GM21423 (cell line): ENCODE measurements around the gene HECW1.
"Not testable (repeated sequence)": the region's sequence is repeated elsewhere in the genome, so short reads cannot be mapped to it uniquely, and the experiment has no call there.

Experiments
- ATAC-seq: cut with Tn5 transposase; IDR thresholded peaks from one replicate; pipeline ENCODE4 v1.9.1; 2021; ENCODE audit warnings: mild to moderate bottlenecking, moderate library complexity; ENCODE audit not compliant: unreplicated experiment

Gene HECW1

DNA sequence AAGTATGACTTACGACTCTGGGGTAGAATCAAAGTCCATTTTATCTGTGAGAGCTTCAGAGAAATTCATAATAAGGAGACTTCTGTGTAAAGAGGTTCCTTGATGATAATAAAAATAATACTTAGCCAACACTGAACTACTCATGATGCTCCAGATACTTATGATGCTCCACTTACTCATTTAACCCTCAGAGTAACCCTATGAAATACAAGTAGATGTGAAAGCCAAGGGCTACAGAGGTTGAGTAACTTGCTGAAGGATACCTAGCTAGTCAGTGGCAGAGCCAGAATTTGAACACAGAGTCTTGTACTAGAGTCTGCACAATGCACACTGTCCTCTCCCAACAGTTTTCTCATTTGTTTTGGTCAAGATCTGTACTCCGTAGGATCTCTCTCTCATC lies 89.5 kb downstream of the HECW1 start:
- ATAC-seq, result no peak

DNA sequence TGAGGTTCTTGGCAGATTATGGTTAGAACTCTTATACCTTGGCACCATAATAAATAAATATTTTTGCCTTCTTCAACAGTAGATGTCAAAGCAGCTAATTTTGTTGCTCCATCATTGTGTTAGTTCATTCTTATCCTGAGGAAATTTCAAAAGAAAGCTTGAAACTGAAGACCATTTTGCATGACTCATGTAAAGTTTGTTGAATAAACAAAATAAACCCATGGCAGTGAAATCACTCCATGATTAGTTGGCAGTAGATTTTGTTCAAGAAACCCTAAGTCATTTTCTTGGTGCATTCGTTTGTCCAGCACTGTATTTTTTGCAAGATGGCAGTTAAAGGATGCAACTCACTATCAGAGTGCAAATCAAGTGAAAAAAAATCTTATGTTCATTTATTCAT lies 91.6 kb downstream of the HECW1 start:
- ATAC-seq, result no peak

DNA sequence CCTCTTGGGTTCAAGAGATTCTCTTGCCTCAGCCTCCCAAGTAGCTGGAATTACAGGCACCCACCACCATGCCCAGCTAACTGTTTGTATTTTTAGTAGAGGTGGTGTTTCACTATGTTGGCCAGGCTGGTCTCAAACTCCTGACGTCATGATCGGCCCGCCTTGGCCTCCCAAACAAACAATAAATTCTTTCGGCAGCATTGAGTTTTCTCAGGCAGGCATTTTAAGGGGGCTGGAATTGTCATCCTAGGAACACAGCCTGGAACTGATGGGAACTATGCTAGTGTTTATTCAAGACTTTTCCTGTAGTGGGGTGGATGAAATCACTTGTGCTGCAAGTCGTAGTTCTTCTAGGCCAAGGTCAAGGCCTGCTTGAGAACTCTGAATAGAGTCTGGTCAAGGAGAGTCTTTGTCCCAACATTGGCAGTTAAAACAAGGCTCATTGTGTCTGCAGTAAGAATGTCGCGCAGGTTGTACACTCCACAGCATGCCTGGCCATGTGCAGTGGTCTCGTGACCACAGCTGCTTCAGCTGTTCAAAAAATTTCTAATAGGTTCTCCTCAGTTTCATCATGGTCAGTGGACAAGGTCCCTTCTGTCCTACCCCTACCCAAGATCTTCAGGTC lies 92.8 kb downstream of the HECW1 start:
- ATAC-seq, result no peak

DNA sequence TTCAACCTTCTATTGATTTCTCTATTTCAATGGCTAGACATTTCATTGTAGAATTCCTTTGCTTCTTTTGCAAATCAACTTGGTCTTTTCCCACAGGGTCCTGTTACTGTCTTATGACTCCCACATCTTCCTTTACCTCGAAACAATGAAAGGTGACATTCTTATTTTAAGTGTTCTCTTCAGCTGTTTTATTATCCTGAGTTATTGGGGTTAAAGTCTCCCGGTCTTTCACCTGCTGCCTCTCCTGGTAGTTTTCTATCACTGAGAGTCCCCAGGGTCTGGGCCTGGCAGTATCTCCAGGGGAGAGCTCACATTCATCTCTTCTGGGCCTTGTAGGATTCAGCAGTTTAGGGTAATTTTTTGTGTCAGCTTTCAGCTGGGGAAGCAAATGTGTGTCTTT lies 95.8 kb downstream of the HECW1 start:
- no peak for ATAC-seq

DNA sequence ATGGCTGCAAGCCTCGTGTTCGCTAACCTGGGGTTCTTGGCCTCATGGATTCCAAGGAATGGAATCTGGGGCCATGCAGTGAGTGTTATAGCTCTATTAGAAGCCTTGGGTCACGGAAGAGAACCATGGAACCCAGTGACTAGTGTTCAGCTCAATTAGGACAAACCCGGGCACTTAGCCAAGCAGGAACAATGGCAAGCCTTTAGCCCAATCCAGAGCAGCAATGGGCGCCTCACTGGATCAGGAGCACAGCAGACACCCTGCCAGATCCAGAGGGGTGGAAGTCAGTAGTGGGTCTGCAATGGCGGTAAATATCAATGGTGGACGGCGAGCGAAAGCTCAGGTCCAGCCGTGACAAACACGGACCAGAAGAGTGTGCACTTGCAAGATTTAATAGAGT lies 98.1 kb downstream of the HECW1 start:
- not testable (repeated sequence) for ATAC-seq

DNA sequence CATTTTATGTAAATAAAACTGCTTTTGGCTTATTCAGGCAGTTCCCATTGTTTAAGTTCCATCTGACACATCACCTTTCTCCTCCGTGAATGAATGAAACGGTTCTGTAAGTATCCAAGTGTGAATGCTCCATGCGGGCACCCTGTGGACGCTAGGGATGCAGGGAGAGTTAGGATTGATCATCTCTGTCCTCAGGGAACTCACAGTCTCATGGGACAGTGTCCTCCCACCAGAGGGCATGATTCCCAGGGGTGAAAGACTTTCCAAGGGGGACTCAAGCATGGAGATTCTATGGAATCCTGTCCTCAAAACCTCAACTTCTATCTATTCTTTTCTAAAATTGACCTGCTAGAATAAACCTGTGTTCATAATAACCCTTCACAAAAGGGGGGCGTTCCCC lies 98.8 kb downstream of the HECW1 start:
- no peak for ATAC-seq

DNA sequence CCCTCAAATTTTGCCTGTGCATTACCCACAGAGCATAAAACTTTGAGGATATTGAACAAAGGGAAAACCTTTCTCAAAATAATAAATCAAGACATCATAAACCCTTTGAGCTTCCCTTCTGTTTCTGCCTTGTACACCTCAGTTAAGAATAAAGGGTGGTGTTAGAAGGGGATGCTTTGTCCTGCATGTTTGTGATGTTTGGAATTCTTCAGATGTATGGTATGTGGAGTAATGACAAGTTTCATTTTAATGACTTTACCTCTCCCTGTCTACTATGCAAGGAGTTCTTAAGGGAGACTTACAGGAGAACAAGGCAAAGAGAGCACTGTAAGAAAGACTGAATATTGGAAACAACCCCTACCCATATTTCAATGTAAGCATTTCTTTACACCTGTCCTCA lies 99.2 kb downstream of the HECW1 start:
- ATAC-seq, result no peak

DNA sequence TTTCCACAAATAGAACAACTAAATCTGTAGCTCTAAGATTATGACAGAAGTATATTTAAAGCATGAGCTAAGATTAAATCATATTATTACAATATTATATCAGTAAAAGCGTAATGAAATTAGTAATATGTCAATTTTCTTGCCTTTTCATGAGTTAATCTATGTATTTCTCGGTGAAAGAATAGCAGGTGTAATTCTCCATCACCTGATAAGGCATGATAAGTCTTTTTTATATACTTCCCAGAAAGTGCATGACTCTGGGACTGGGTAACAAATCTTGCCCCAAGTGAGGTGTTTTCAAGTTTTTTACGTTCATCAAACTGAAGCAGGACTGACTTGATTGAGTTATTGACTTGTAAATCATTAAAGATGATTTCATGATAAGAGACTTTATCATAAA lies 100.5 kb downstream of the HECW1 start:
- ATAC-seq, result no peak

DNA sequence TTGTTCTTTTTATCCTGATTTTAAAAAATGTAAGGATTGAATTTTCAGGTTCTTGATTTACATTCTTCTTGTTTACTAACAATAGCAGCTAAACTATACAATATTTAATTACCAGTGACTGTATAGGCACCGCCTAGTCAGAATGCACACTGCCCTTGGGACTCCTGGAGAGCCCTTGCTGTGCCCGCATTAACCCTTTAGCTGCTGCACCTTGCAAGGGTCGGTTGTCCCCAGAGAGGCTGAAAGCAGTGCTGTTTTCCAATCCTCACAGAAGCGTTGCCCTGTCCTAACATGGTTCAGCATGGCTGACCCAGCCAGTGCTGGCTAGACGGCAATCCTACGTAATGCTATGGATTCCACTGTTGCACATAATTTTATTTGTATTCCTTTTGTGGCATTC lies 102.6 kb downstream of the HECW1 start:
- no peak for ATAC-seq

DNA sequence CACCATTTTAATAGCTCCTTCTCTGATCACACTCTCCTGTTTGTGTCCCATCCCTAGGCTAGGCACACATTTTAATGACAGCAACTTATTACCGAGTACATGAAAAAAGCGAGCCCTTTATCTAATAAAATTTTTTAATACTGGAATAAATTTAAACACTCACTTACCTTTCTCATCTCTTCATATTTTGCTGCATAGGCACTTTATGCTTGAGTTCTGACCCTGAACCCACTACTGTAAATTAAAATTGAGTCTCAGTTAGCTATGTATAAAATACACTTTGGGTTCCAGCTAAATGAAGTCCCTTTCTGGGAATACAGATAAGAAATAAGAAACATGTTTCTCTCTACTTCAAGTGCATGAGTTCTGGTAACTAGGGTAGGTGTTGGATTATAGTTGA lies 104.6 kb downstream of the HECW1 start:
- ATAC-seq, result no peak

DNA sequence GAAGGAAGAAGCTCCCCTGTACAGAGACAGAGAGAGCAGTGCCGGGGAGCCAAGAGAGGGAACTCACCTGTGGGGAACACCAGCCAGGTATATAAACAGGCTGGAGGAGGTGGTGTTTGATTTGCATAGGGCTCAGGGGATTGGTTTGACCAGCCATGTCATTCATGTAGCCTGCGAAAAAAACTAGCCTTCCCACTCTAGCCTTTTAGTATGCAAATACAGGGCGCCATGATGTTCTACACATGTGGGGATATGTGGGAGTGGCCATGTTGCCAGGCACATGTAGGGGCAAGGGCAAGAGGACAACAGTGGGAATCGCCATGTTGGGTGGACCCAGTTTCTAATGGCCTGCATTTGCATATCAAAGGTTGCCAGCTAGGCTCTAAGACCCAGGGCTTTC lies 106.5 kb downstream of the HECW1 start:
- ATAC-seq, result not testable (repeated sequence)

DNA sequence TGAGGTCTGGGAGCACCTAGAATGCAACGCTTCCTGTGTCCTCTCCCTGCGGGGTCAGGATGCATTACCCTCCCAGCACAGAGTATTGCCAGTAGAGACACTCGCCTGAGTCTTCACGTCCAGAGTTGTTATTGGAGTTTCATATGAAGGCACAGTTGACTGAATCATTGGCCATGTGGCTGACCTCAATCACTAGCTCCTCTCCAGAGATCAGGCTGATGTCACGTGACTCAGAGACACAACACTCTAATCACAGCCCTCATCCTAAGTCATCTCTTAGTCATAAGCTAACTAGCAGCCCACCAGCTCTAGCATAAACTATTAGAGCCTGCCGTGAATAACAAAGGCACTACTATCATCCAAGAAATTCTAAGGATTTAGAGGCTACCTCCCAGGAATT lies 107.8 kb downstream of the HECW1 start:
- no peak for ATAC-seq

DNA sequence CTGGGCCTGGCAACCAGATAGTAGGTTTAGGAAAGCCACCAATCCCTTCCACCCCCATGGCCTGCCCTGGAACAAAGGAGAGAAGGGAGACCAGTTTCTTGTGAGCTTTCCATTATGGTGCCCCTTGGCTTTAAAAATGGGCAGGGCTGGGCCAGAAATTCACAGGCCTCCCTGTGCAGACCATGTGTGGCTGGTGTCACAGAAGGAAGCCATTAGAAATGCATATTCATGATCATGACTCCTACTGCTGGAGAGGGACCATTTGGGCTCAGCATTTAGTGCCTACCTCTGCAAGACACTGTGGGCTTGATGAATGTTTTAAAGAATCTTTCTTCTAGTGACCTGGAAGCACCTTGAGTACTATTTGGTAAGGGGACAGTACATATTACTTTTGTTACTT lies 108.3 kb downstream of the HECW1 start:
- no peak for ATAC-seq

DNA sequence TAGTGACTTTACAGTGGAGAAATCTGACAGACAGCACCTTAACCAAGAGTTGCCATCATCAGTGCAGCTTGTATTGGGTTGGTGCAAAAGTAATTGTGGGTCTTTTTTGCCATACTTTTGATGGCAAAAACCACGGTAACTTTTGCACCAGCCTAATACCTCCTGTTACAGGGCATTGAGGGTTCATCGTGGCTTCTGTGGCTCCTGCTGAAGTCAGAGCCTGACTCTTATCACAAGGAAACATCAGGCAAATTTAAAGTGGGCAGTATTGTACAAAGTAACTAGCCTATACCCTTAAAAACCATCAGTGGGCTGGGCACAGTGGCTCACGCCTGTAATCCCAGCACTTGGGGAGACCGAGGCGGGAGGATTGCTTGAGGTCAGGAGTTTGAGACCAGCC lies 117.4 kb downstream of the HECW1 start:
- ATAC-seq, result no peak

DNA sequence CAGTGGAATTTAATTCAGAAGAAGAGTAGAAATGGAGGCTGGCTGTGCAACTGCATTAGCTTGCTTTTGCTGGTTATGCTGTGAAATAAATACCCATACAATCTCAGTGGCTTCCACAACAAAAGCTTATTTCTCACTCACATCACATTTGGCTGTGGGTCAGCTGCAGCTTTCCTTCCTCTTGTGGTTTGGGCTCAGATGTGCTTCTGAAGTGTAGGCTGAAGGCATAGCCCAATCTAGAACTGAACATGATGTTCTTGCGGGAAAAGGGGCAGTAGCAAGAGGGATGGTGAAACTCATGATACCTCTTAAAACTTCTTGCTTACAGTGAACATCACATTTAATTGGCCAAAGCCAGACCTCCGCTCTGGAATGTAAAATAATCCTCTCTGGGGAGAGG lies 119.9 kb downstream of the HECW1 start:
- no peak for ATAC-seq

DNA sequence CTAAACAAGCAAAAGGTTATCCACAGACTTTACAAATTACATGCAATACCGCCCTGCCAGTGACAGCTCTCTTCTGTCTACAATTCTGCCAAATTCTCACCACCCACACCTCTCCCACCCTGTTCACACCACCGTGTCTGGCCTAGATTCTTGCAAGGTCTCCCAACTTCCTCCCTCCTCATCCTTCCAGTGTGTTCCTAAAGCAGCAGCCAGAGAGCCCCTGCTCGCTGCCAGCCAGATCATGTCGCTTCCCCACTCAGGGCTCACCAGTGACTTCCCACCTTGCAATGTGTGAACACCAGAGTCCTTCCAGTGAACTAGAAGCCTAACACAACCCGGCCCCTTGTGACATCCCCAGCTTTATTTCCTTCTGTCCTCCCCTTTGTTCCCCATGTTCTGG lies 121.6 kb downstream of the HECW1 start:
- ATAC-seq, result no peak

DNA sequence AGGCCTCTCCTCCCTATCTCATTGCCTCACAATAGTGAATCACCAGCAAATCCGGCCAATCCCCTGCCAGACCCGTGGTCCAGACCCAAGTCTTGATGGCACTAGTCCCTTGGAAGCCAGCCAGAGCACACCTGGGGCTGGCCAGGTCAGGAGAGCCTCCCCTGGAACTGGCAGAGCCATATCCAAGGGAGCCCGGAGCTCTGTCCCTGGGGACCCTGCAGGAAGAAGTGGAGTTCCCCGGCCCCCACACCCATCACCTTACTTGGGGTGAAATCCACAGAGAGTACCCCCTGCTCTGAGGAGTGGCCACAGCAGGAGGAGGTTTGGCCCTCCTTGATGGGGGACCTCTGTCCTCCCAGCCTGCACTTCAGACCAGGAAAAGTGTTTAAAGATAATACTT lies 122.5 kb downstream of the HECW1 start:
- no peak for ATAC-seq

DNA sequence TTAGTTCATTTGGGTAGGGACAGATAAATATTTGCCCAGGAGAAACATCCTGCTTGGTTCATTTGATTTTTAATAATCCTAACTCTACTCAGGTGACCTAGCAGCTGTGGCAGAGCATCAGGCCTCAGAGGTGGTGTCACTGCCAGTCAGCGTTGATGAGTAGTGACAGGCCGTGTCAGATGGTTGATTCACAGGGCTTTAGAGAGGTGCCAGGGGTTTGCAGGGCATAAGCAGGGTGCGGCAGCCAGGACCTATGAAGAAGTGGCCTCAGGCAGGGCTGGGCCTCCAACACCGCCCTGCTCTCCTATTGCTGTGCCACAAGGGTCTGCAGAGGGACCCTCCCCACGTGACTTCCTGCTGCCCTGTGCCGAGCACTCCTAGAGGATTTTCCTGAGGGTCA lies 128.1 kb downstream of the HECW1 start:
- ATAC-seq, result no peak

DNA sequence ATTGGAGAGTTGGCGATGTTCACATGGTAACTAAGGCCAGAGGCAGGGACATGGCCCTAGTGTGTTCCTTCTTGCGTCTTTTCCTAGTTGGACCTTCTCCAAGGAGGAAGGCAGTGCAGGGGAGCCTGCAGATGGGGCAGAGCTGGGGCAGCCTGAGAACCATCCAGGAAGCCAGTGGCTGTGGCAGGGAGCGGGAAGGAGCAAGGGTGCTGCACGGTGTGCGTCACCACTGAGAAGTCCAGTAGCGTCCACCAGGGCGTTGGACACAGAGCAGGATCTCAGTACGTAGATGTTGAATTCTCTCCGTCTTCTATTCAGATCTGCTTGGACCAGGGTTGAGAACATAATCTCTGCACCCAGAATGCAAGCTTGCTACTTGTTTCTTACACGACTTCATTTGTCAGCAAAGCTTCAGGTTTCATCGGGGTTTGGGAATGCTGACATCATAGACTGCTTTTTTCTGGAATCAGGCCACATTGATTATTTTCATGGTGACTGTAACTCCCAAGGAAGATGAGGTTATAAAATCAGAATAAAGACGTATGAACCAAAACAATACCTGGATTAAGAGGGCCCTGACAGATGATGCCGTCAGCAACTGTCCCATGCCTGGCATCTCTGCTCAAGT lies 130.3 kb downstream of the HECW1 start:
- no peak for ATAC-seq

DNA sequence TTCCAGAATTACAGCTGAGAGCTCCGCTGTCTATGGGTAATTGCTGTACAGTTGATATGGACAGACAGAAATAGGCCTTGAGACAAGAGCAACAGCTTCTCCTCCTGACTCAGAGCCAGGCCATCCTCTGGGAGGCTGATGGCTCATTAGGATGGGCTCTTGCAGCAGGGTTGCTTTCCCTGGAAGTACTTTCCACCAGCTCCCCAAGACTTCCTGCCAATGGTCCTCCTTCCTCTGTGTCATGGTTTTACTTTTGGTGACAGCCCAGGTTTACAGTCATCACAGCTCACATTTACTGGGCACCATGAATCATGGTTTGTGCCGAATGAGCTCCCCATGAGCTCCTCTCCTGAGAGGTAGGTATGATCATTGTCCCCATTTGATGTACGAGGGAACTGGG lies 131.8 kb downstream of the HECW1 start:
- no peak for ATAC-seq

DNA sequence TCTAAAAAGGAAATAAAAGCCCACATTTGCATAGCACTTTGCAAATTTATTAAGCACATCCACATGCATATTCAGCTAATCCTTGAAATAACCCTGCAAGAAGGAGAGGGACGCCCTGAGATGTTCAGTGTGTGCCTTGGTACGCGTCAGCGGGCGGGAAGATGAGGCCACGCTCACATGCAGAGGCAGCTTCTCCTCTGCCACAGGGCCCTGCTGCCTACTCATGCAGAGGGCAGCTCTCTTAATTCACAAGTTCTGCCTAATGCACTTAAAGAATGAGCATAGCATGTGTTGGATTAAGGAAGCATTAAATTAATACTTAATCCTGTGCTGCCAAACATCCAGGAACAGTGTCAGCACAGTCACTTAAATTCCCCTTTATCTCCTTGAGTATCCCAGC lies 132.3 kb downstream of the HECW1 start:
- no peak for ATAC-seq

DNA sequence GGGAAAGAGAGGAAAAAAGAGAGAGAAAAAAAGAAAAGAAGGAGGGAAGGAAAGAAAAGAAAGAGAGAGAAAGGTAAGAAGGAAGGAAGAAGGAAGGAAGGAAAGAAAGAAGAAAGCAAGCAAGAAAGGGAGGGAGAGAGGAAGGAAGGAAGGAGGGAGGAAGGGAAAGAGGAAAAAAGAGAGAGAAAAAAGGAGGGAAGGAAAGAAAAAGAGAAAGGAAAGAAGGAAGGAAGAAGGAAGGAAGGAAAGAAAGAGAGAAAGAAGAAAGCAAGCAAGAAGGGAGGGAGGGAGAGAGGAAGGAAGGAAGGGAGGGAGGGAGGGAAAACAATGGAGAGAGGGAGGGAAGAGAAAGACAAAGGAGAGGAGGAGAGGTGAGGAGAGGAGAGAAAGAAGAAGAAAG lies 135.3 kb downstream of the HECW1 start:
- no peak for ATAC-seq

DNA sequence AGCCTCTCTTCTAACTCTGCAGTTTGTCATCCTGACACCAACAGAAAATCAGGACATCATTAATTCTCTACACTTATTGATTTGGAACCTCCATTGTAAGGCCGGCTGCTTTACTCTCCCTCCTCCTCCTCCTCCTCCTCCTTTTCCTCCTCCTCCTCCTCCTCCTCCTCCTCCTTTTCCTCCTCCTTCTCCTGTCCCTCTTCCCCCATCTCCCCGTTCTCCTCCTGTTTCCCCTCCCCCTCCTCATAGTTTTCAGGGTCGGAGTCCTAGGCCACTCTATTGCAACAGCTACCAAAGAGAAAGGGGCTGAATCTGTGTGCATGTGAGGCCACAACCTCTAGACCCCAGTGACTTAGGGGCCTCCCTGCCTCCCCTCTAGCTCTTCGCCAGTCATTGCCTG lies 136.1 kb downstream of the HECW1 start:
- no peak for ATAC-seq
